ENCODE data around the gene BLID. TPM values are rescaled to one million over a fixed set of nuclear protein-coding genes. Genes with fewer than 3 reads are reported as not detected.
A peak's percentile ranks its signal among the peaks of the same experiment; 100 is the strongest.

Gene BLID, protein sequence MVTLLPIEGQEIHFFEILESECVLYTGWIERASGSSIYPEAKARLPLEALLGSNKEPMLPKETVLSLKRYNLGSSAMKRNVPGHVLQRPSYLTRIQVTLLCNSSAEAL
- total RNA-seq = not detected

DNA sequence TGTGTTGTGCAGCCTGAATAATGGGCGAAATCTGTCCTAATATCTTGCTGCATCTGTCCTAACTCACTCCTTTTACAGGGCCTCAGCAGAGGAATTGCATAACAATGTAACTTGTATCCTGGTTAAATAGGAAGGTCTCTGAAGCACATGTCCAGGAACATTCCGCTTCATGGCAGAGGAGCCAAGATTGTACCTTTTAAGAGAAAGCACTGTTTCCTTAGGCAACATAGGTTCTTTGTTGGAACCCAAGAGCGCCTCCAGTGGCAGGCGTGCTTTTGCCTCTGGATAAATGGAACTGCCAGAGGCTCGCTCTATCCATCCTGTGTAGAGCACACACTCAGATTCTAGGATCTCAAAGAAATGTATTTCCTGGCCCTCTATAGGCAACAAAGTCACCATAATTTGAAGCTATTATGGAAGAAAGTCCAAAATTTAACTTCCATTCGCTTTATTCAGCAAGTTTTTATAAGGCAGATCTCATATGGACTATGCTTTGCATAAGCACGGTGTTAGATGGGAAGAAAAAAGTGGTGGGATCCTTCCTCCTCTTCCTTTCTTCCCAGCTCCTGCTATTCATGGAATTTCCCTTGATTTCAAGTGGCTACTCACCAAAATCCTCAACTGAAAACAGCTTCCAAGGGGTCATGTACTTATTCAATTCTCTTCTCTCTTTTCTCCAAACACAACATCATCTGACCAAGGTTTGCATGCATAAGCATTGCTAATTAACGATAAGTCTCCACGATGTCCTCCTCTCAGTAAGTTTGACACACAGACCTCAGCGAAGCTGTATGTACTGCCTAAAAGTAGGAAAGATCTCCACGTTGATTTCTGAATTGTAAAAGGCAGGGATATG, at the start of gene BLID:
Gene BLID, minus strand, starts transcription at position 692 of the 856 bp plus-strand sequence. Its CDS starts 293 bp downstream, at position 399.
- H3K4me3 Mint-ChIP-seq = no peak within 1 kb of the TSS
- H3K27me3 Mint-ChIP-seq = no peaks in the 10 kb centered on the region
- H3K36me3 Mint-ChIP-seq = no peaks in the 10 kb centered on the region
- POLR2A ChIA-PET = no interaction called here
- DNase-seq (no peak), ATAC-seq (ENCODE audit: low read depth) (no peak)
- no peak within 1 kb of the TSS for H3K27ac Mint-ChIP-seq
- H3K4me1 Mint-ChIP-seq = no peaks in the 10 kb centered on the region
- no peaks in the 10 kb centered on the region for H3K9me3 Mint-ChIP-seq

DNA sequence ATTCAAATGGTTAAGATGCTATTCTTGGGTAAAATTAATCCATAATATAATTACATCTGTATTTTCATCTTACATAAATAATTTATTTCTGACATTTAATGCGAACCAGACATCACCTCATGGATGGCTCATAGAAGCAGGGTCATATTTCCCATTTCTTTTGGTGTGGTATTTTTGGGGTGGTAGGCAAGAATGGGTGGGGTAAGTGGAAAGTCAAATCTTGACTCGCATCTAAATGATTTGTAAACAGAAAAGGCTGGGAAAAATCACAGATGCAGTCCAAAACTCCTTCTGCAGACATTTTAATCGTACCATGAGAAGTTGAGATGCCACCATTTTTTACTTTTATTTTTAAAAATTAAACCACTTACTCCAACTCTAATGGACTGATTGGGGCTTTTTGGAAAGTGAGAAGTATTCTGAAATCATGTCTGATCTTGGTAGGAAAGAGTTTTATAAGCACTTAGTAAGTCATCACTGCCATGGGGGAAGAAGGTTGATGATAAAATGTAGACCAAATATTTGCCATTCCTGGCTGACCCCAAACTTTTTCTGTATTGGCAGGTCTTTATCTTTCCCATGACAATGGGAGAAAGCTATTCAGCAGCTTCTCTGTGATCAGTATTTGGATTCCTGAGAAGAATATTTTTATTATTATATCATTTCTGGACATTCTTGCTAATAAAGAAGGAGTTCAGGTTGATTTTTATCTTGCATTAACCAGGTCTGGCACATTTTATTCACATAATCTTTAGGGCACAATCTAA, 47.2 kb upstream of the BLID start:
- Mint-ChIP-seq H3K4me1 (no peaks in the 10 kb centered on the region), H3K4me3 (no peak overlapping the region), H3K27ac (no peak overlapping the region), H3K9me3 (no peaks in the 10 kb centered on the region), H3K36me3 (no peaks in the 10 kb centered on the region), H3K27me3 (peaks cover 4% of the 10 kb centered on the region)
- POLR2A ChIA-PET = no interaction called here
- ATAC-seq (ENCODE audit: low read depth) (no peak), DNase-seq (no peak)

DNA sequence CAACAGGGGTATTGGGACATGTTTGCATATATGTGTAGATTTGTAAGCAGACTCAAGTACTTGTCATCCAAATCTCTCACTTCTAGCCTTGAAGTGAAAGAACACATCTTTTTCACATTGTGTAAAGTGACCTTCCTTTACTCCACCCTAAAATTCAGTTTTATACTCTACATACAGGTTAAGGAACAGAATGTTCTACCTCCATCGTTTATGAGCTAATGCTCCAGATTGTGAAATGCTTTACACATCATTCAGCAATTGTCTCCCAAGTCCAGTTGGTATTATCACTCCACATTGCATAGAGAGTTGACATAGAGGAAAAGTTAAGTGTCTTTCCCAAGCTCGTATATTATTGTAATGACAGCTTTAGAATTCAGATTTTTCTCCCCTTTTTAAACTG, 46.1 kb upstream of the BLID start:
- POLR2A ChIA-PET = no interaction called here

DNA sequence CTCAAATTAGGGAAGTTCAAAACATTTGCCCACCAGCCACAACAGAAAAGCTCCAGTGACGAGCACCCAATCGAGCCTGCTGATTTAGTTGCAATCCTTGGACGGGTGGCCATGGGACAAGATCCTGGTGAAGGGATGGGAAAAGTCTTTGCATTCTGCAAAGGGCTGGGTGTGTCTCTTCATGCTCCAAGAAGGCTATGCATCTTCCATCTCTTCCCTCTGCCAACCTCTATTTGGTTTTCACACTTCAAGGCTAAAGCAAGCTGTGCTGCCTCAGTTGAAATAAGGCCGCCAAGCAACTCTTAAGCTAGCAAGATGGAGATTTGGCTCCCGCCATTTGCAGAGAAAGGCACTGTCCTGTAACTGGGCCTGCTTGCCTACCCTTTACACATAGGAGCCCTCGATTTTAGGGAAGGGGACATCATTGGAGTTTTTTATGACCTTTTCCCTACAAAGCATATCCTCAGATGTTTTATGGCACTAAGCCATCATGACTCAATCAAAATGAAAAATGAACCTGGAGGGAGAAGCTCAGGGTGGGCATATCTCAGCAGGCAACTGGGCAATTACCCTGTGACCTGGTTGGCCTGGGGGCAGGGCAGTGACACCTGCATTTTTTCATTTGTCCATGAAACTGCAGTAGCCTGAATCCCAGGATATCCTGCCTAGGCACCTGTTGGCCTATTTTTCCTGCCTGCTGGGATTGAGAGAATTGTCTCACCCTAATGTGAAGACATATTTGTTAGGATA, 45.0 kb upstream of the BLID start:
- Mint-ChIP-seq H3K27me3 (peaks cover 11% of the 10 kb centered on the region), H3K36me3 (no peaks in the 10 kb centered on the region), H3K4me1 (peaks cover 7% of the 10 kb centered on the region), H3K4me3 (no peak overlapping the region), H3K9me3 (no peaks in the 10 kb centered on the region), H3K27ac (no peak overlapping the region)
- POLR2A ChIA-PET = no interaction called here
- ATAC-seq (ENCODE audit: low read depth) (no peak), DNase-seq (no peak)

More for the DNA sequence above, 46.1 kb upstream of the BLID start:
- no peaks in the 10 kb centered on the region for H3K36me3 Mint-ChIP-seq
- H3K27ac Mint-ChIP-seq = no peak overlapping the region
- DNase-seq = no peak
- peaks cover 4% of the 10 kb centered on the region for H3K27me3 Mint-ChIP-seq
- no peak for ATAC-seq (ENCODE audit: low read depth)
- H3K9me3 Mint-ChIP-seq = no peaks in the 10 kb centered on the region
- no peak overlapping the region for H3K4me3 Mint-ChIP-seq
- H3K4me1 Mint-ChIP-seq = peaks cover 7% of the 10 kb centered on the region

DNA sequence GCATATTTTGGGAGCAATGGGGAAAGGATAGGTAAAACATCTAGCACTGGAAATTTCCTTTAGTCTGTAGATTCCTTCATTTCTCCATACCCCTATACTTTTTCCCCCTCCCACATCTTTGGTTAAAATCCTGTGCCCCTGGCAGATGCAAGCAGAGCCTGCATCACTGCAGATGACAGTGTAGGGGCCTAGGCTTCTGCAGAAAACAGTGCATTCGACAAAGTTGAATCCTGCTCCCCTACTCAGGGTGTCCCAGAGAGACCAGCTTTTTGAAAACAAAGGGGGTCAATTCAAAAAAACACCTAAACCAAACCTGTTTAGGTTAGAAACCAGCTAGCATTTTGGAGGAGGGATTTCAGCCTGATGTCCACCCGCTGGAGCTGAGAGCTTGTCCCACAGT, 43.8 kb upstream of the BLID start:
- ATAC-seq (ENCODE audit: low read depth) (no peak), DNase-seq (no peak)
- no peak overlapping the region for H3K27ac Mint-ChIP-seq
- H3K4me1 Mint-ChIP-seq = peaks cover 7% of the 10 kb centered on the region
- H3K4me3 Mint-ChIP-seq = no peak overlapping the region
- peaks cover 11% of the 10 kb centered on the region for H3K27me3 Mint-ChIP-seq
- H3K36me3 Mint-ChIP-seq = no peaks in the 10 kb centered on the region
- no peaks in the 10 kb centered on the region for H3K9me3 Mint-ChIP-seq
- POLR2A ChIA-PET = no interaction called here

DNA sequence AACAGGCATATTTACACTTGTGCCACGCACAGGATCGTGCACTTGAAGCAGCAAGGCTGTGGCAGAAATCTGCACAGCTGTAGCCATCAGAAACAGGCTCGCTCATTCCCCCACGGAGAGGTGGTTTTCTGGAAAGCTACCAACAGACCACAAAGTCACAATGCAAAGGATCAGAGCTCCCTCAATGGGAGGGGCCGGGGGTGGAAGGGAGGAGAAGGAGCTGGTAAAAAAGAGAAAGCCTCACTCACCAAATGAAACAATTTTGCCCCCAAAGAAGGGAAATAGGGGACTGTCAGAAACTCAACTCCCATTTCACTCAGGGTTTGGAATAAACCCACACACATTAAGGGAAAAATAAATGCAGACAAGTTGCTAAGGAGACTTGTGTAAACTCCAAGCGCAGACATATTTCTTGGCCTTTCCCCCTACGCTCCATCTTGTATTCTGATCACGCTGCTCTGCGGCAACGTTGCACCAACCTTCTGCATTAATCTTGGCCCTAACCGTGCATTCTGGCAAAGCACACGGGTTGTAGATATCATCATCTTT, 43.2 kb upstream of the BLID start:
- no peak overlapping the region for H3K4me3 Mint-ChIP-seq
- peaks cover 11% of the 10 kb centered on the region for H3K27me3 Mint-ChIP-seq
- POLR2A ChIA-PET = no interaction called here
- H3K36me3 Mint-ChIP-seq = no peaks in the 10 kb centered on the region
- H3K4me1 Mint-ChIP-seq = peaks cover 7% of the 10 kb centered on the region
- ATAC-seq (ENCODE audit: low read depth) = no peak
- no peak for DNase-seq
- no peak overlapping the region for H3K27ac Mint-ChIP-seq
- no peaks in the 10 kb centered on the region for H3K9me3 Mint-ChIP-seq

DNA sequence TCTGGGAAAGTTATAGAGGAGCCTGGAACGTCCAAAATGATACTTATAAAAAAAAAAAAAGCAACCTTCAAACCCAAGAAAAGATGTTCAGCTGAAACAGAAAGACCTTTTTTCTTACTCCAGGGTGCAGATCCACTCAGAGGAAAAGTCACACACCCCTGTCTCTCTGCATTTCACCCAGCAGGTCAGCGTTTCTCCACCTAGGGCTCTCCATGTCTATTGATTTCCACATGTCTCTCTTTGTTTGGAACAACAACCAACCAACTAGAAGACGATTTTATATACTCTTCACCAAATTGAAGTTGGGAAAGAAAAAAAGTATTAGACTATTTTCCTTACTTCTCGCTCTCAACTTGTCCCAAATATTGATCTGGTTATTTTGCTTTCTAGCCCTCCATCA, 42.2 kb upstream of the BLID start:
- ATAC-seq (ENCODE audit: low read depth) (no peak), DNase-seq (no peak)
- Mint-ChIP-seq H3K27ac (no peak overlapping the region), H3K36me3 (no peaks in the 10 kb centered on the region), H3K4me3 (peak overlapping the region; percentile 78), H3K4me1 (peaks cover 7% of the 10 kb centered on the region), H3K9me3 (no peaks in the 10 kb centered on the region), H3K27me3 (peaks cover 11% of the 10 kb centered on the region)
- POLR2A ChIA-PET = no interaction called here

DNA sequence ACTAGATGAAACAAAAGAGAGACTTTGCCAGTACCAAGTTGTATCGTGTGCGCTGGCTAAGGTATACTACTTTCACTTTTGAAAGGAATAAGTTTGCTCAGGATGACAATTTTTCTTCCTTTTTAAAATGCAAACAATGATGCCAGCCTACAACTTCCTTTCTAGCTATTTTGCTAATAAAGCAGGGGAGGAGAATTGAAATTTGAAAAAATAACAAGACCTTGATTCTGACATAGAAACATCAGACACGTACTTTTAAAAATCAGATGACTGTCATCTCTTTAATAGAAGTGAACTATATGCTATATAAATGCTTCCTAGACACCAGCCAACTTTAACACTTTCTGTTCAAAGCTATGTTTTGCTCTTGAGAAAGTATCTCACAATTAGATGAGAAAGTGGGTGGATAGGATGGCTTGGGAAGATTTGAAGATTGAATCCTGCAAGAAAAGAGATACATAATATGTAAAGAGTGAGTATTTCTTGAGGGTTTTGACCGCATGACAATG, 41.7 kb upstream of the BLID start:
- no peak overlapping the region for H3K27ac Mint-ChIP-seq
- DNase-seq = no peak
- H3K36me3 Mint-ChIP-seq = no peaks in the 10 kb centered on the region
- POLR2A ChIA-PET = no interaction called here
- no peaks in the 10 kb centered on the region for H3K9me3 Mint-ChIP-seq
- peaks cover 11% of the 10 kb centered on the region for H3K27me3 Mint-ChIP-seq
- no peak for ATAC-seq (ENCODE audit: low read depth)
- H3K4me3 Mint-ChIP-seq = peak overlapping the region; percentile 78
- peaks cover 7% of the 10 kb centered on the region for H3K4me1 Mint-ChIP-seq

DNA sequence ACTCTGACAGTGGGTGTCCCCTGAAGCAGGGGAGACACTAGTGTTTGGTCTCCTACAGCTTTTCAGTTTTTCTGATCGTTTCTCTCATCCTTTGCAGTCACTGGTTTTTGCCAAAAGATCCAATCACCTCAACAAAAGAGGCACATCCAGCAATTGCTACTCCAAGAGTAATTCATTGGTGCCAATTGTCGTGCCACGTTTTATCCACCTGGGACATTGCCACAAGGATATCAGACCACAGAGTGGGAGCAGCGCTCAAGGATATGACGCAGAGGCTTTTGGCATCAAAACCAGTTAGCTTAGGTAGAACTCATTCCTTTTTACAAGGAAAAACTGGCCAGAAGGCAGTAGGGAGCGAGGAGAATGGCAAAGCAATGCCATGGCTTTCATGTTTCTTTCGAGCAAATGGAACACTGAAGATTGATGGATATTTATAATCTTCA, 40.9 kb upstream of the BLID start:
- POLR2A ChIA-PET = no interaction called here
- DNase-seq (no peak), ATAC-seq (ENCODE audit: low read depth) (no peak)
- peak overlapping the region; percentile 78 for H3K4me3 Mint-ChIP-seq
- H3K36me3 Mint-ChIP-seq = no peaks in the 10 kb centered on the region
- H3K9me3 Mint-ChIP-seq = no peaks in the 10 kb centered on the region
- peaks cover 7% of the 10 kb centered on the region for H3K4me1 Mint-ChIP-seq
- peaks cover 11% of the 10 kb centered on the region for H3K27me3 Mint-ChIP-seq
- H3K27ac Mint-ChIP-seq = no peak overlapping the region

DNA sequence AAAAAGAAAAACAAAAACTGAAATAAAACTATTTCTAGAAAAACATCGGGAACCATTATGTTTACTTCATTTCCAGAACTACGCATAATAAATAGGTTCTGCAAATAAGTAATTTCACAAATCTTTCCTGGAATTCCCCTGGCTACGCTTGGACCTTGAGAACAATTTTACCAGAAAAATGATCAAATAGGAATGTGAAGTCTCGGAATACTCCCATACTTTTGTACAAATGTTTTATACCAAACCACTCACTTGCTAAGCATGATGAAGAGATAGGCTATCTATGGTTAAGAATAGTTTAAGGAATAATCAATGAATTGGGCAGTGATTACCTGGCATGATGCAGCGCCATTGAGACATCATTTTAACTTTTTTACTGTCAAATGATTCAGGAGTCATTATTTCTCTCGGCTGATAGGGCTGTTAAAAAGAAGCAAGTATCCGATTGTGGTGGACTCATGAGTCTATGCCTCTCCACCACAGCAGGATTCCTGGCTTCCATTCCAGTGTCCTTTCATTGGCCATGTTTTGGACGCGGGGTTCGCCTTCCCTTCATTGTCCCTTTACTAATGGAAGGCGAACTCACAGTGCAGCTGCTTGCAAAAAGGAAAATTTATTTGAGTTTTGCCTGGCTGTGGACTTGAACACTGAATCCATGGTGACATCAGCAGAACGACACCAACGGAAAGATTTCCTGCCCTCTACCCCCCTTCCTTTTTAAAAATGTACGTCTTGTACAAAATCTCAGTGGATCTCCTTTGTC, 39.9 kb upstream of the BLID start:
- POLR2A ChIA-PET = no interaction called here
- no peak overlapping the region for H3K4me3 Mint-ChIP-seq
- H3K9me3 Mint-ChIP-seq = no peaks in the 10 kb centered on the region

DNA sequence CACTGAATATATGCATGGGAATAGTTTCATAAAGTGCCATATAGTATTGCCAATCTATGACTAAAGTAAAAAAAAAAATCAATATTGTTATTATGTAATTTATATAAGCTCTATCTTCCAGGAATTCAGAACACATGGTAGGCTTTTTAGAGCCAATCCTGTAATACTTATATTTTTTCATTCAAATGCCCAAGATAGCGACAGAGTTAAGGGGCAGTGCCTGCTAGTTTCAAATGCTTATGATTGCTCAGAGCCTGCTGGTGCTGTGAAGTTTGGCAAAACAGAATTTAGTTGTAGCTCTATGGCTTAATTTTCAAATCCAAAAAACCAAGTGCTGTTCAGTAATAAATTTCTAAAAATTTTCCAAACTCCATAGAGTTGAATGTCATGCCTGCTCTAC, 39.0 kb upstream of the BLID start:
- Mint-ChIP-seq H3K27me3 (peaks cover 11% of the 10 kb centered on the region), H3K36me3 (no peaks in the 10 kb centered on the region), H3K4me3 (no peak overlapping the region), H3K9me3 (no peaks in the 10 kb centered on the region), H3K4me1 (peaks cover 7% of the 10 kb centered on the region), H3K27ac (no peak overlapping the region)
- no peak for DNase-seq
- ATAC-seq (ENCODE audit: low read depth) = no peak
- POLR2A ChIA-PET = no interaction called here

More for the DNA sequence above, 39.9 kb upstream of the BLID start:
- Mint-ChIP-seq H3K27me3 (peaks cover 11% of the 10 kb centered on the region), H3K4me1 (peaks cover 7% of the 10 kb centered on the region), H3K36me3 (no peaks in the 10 kb centered on the region), H3K27ac (no peak overlapping the region)
- DNase-seq = no peak
- no peak for ATAC-seq (ENCODE audit: low read depth)

DNA sequence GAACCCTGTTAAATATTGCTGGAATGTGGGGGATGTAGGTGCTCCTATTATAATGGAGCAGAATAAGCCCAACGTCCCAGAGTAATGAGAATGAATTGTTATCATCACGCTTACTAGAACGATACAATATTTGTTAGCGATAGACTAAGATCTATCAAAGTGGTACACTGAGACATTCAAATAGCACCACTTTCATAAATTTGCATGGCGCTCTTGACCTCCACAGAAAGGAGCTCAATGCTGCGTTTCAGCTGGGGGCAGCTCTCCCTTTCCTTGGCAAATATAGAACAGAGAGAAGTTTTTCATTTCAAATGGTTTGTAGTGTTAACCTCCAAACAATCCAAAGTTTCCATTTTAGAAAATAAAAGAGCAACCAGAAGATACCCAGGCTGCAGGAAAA, 38.2 kb upstream of the BLID start:
- H3K27me3 Mint-ChIP-seq = peaks cover 11% of the 10 kb centered on the region
- ATAC-seq (ENCODE audit: low read depth) (no peak), DNase-seq (no peak)
- POLR2A ChIA-PET = no interaction called here
- H3K4me1 Mint-ChIP-seq = peaks cover 7% of the 10 kb centered on the region
- H3K4me3 Mint-ChIP-seq = no peak overlapping the region
- no peaks in the 10 kb centered on the region for H3K9me3 Mint-ChIP-seq
- no peak overlapping the region for H3K27ac Mint-ChIP-seq
- no peaks in the 10 kb centered on the region for H3K36me3 Mint-ChIP-seq

Measured in activated naive CD8-positive, alpha-beta T cell treated with anti-CD3 and anti-CD28 coated beads, Interleukin-2, amount 10 ng/mL, durations not matched to agents 7 days and 5 days (primary cell).